Tibial nerve (tissue), 4 donors: Measurements from ENCODE around the gene SLC25A43. TPM values are rescaled to one million over a fixed set of nuclear protein-coding genes. Genes with fewer than 3 reads are reported as not detected.
A peak's percentile ranks its signal among the peaks of the same experiment; 100 is the strongest.

Source experiments
- DNase-seq, 2 donors: peaks; one replicate each; pipeline ENCODE4 v3.0.0-alpha.2; 2019; ENCODE audit warnings: low spot score in 2 of 2
- H3K27ac ChIP-seq, 4 donors: fragments of 200-600 bp; sonication (generic) in 3 of 4; one replicate each; pipeline ENCODE4 v1.5.1; 2017 to 2019; ENCODE audit warnings: mild to moderate bottlenecking in 1 of 4
- H3K27me3 ChIP-seq, 2 donors: fragments of 200-600 bp; sonication (generic) in 1 of 2; one replicate each; pipeline versions ENCODE4 v1.5.1 to v1.6.0; 2017 to 2019
- H3K36me3 ChIP-seq, 3 donors: fragments of 200-600 bp; sonication (generic); one replicate each; pipeline ENCODE4 v1.5.1; 2018 to 2019
- H3K4me1 ChIP-seq, 4 donors: fragments of 200-600 bp; sonication (generic) in 3 of 4; one replicate each; pipeline ENCODE4 v1.5.1; 2017 to 2019
- H3K4me3 ChIP-seq, 4 donors: fragments of 200-600 bp; sonication (generic) in 3 of 4; one replicate each; pipeline ENCODE4 v1.5.1; 2017 to 2019; ENCODE audit warnings: mild to moderate bottlenecking in 1 of 4, moderate library complexity in 1 of 4
- H3K9me3 ChIP-seq, 4 donors: fragments of 200-600 bp; sonication (generic) in 3 of 4; one replicate each; pipeline ENCODE4 v1.5.1; 2017 to 2019
- EP300 ChIP-seq, 2 donors: sonication (generic); formaldehyde crosslinking; IDR thresholded peaks; one replicate each; pipeline ENCODE4 v1.6.1; 2017; ENCODE audit warnings: antibody characterized with exemption in 2 of 2, mild to moderate bottlenecking in 1 of 2
- POLR2A ChIP-seq, 2 donors: fragments of 450-650 bp; IDR thresholded peaks; one replicate each; pipeline ENCODE4 v1.6.1; 2017; ENCODE audit warnings: antibody characterized with exemption in 2 of 2, mild to moderate bottlenecking in 2 of 2, moderate library complexity in 2 of 2
- WGBS, 2 donors: methylation state at CpG; one replicate each; pipeline ENCODE4 v1.1.5; 2018; 5-methylcytosine and 5-hydroxymethylcytosine counted together
- total RNA-seq, 4 donors: library from RNA; depleted of rRNA; stranded (reverse); fragments of >200 nt; gene quantifications; one replicate each; pipeline ENCODE4 v1.1.0, GENCODE V29; 2016
- TF ChIP-seq, protein P1 (sequence below), 5 experiments: fragments of 200-600 bp in 3 of 5; fragments of 450-650 bp in 2 of 5; sonication (generic) in 3 of 5; IDR thresholded peaks; one replicate each; pipeline ENCODE4 v1.5.1; 2016 to 2019; ENCODE audit warnings: antibody characterized with exemption in 5 of 5, mild to moderate bottlenecking in 3 of 5, moderate library complexity in 2 of 5

Gene SLC25A43
- total RNA-seq, 4 donors from 2014 or later: 37.8 to 46.8 (median 45.5) TPM

DNA sequence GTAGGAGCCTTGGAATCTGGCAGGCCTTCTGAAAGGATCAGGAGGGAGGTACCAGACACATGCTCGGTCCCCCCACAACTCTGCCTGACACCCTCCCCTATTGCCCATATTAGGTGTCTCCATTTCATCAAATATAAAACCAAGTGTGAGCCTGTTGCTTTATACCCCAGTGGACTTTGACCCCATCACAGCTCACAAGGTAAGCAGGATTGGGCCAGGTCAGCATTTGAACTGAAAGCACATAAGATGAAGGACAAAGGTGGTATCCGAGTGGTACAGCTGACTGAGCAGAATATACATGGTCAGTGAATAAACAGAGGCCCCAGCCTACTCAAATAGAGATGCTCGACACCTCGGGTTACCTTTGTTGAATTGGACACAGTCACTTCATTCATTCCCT, 20.0 kb downstream of the SLC25A43 start:
- H3K4me1 ChIP-seq: no peaks in the 10 kb centered on the region
- no peaks in the 10 kb centered on the region for H3K9me3 ChIP-seq
- H3K4me3 ChIP-seq: no peak overlapping the region
- 82 to 89% methylated on average over 4 of the region's 4 CpGs for WGBS, 2 donors
- no peak overlapping the region for H3K27ac ChIP-seq
- no peak for DNase-seq
- H3K27me3 ChIP-seq: no peaks in the 10 kb centered on the region
- peaks cover 0 to 3% (median 0%) of the 10 kb centered on the region in 3 donors for H3K36me3 ChIP-seq
- TF ChIP-seq, protein P1, sequence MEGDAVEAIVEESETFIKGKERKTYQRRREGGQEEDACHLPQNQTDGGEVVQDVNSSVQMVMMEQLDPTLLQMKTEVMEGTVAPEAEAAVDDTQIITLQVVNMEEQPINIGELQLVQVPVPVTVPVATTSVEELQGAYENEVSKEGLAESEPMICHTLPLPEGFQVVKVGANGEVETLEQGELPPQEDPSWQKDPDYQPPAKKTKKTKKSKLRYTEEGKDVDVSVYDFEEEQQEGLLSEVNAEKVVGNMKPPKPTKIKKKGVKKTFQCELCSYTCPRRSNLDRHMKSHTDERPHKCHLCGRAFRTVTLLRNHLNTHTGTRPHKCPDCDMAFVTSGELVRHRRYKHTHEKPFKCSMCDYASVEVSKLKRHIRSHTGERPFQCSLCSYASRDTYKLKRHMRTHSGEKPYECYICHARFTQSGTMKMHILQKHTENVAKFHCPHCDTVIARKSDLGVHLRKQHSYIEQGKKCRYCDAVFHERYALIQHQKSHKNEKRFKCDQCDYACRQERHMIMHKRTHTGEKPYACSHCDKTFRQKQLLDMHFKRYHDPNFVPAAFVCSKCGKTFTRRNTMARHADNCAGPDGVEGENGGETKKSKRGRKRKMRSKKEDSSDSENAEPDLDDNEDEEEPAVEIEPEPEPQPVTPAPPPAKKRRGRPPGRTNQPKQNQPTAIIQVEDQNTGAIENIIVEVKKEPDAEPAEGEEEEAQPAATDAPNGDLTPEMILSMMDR (IDR thresholded peaks at IDR 0.05): no peak
- TF ChIP-seq EP300 (IDR thresholded peaks at IDR 0.05) (no peak), POLR2A (IDR thresholded peaks at IDR 0.05) (no peak)

DNA sequence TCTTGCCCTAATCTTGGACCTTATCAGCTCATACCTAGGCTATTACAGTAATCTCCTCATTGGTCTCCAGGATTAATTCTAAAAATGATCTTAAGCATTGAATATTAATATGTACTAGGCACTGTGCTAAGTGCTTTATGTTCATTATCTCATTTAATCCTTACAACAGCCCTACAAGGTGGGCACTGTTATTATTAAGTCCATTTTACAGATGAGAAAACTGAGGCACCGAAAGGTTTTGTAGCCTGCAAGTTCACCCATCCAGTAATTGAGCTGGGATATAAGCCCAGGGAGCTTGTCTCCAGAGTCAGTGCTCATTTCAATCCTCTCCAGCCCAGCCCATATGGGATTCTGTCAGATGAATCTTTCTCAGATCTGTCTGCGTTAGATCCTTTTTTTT, 20.8 kb downstream of the SLC25A43 start:
- H3K36me3 ChIP-seq: peaks cover 0 to 3% (median 0%) of the 10 kb centered on the region in 3 donors
- no peak overlapping the region for H3K27ac ChIP-seq
- no peak overlapping the region for H3K4me3 ChIP-seq
- WGBS, 2 donors: 92 to 100% methylated on average over 2 of the region's 2 CpGs
- no peak for TF ChIP-seq POLR2A (IDR thresholded peaks at IDR 0.05)
- no peaks in the 10 kb centered on the region for H3K4me1 ChIP-seq
- no peak for DNase-seq
- H3K27me3 ChIP-seq: no peaks in the 10 kb centered on the region
- no peaks in the 10 kb centered on the region for H3K9me3 ChIP-seq

DNA sequence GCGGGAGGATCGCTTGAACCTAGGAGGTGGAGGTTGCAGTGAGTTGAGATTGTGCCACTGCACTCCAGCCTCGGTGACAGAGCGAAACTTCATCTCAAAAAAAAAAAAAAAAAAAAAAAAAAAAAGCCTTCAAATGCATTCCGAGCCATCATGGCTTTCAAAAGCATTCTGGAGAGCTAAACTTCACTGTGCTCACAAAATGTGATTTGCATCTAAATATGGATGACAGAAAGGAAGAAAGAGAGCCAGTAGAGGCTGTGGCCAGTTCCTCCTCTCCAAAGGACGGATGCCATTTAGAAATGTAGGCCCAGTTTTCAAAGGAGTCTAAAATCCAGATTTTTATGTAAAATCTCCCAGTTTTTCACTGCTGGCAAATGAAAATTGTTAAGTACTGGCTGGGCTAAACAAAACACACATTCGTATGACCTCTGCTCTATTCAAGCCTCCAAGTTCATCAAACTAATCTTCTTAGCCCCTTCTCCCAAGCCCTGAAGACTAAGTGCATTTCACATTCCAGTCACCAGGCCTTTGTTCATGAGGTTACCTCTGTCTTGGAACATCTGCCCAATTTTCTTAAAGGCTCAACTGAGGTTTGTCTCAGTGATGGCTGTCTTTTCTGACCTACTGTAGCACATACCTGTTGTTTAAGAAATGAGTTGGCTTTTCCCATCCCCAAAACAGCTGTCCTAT, 22.0 kb downstream of the SLC25A43 start:
- 82 to 88% methylated on average over 7 of the region's 7 CpGs for WGBS, 2 donors
- Histone ChIP-seq H3K9me3 (no peaks in the 10 kb centered on the region), H3K36me3 (peaks cover 0 to 3% (median 0%) of the 10 kb centered on the region in 3 donors), H3K4me1 (no peaks in the 10 kb centered on the region), H3K27ac (no peak overlapping the region), H3K4me3 (no peak overlapping the region), H3K27me3 (no peaks in the 10 kb centered on the region)
- TF ChIP-seq EP300 (IDR thresholded peaks at IDR 0.05) (no peak), POLR2A (IDR thresholded peaks at IDR 0.05) (no peak)
- TF ChIP-seq, protein P1 (IDR thresholded peaks at IDR 0.05): no peak
- DNase-seq: no peak

DNA sequence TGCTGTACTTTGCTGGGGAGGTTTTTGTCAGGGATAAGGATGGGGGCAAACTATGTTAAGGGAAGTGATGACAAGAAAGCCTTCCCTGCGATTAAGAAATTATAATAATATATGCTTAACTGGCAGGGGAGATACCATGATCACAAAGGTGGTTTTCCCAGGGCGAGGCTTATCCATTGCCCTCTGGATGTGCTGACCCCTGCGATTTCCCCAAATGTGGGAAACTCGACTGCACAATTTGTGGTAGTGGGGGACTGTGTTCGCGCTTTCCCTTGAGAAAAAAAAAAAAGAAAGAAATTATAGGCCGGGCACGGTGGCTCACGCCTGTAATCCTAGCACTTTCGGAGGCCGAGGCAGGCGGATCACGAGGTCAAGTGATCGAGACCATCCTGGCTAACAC, 24.5 kb downstream of the SLC25A43 start:
- Histone ChIP-seq H3K36me3 (peaks cover 0 to 5% (median 0%) of the 10 kb centered on the region in 3 donors), H3K4me3 (no peak overlapping the region), H3K27me3 (no peaks in the 10 kb centered on the region), H3K27ac (no peak overlapping the region), H3K9me3 (no peaks in the 10 kb centered on the region), H3K4me1 (peaks cover 0 to 6% (median 0%) of the 10 kb centered on the region in 4 donors)
- no peak for DNase-seq
- TF ChIP-seq, protein P1 (IDR thresholded peaks at IDR 0.05): no peak
- TF ChIP-seq EP300 (IDR thresholded peaks at IDR 0.05) (no peak), POLR2A (IDR thresholded peaks at IDR 0.05) (no peak)
- WGBS, 2 donors: 94 to 98% methylated on average over 14 of the region's 14 CpGs

DNA sequence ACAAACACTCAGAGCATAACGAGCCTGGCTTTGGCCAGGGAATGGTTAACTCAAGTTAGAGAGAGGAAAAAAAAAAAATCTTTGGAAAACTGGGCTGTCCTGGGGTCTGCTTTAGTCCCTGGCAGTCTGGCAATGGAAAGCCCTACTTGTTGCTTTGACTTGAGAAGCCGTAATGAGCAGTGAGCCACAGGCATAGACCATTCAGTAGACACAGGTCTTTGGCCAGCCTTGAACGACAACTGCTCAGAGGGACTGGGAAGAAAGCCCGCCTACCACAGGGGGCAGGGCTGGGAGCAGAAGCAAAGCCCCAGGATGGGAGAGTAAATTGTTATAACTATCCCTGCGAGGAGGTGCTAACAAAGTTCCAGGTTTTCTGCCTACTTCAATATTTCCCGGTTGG, 25.9 kb downstream of the SLC25A43 start:
- no peak overlapping the region for H3K27ac ChIP-seq
- no peaks in the 10 kb centered on the region for H3K9me3 ChIP-seq
- peaks cover 0 to 3% (median 0%) of the 10 kb centered on the region in 3 donors for H3K36me3 ChIP-seq
- H3K4me3 ChIP-seq: no peak overlapping the region
- no peak for TF ChIP-seq POLR2A (IDR thresholded peaks at IDR 0.05)
- H3K27me3 ChIP-seq: no peaks in the 10 kb centered on the region
- WGBS, 2 donors: 63 to 88% methylated on average over 6 of the region's 6 CpGs
- DNase-seq: no peak
- peaks cover 0 to 6% (median 0%) of the 10 kb centered on the region in 4 donors for H3K4me1 ChIP-seq

DNA sequence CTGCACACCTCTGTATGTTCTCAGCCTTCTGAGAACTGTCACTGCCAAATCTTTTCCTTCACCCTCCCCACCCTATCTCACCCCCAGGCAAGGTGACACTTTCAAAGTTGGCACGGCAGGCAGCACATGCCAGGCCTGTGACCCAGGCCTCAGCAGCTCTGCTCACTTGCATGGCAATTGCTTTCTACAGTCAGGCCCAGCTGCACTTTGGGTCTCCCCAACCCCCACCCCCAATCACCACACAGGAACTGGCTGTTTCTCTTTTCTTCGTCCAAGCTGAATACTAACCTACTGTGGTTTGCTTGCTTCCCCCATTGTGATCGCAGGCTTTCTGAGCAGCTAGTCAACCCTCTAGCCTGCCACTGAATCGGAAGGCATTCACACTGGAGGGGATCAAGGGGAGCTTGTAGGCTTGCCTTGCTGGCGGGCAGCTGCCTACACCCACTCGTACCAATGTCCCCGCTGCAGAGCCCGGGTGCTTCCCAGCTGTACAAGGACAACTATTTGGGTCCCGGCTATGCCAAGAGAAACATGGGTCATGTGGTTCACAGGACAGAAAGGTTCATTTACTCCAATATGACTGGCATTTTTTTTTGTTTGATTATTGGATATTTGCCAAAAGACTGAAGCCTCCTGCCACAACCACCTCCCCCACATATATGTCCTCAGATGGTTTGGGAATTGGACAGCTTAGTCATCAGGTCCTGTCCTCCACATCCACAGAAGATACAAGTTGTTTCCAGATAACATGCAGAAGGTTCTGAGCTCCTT, 28.1 kb downstream of the SLC25A43 start:
- no peaks in the 10 kb centered on the region for H3K27me3 ChIP-seq
- no peak overlapping the region for H3K4me3 ChIP-seq
- TF ChIP-seq POLR2A (IDR thresholded peaks at IDR 0.05): no peak
- no peak for TF ChIP-seq EP300 (IDR thresholded peaks at IDR 0.05)
- TF ChIP-seq, protein P1 (IDR thresholded peaks at IDR 0.05): no peak
- peak overlapping the region in 1 of 4 donors; percentile 20 for H3K27ac ChIP-seq
- DNase-seq: no peak
- H3K4me1 ChIP-seq: peaks cover 0 to 6% (median 0%) of the 10 kb centered on the region in 4 donors
- WGBS, 2 donors: 27 to 54% methylated on average over 9 of the region's 9 CpGs
- H3K9me3 ChIP-seq: no peaks in the 10 kb centered on the region
- H3K36me3 ChIP-seq: peaks cover 0 to 6% (median 0%) of the 10 kb centered on the region in 3 donors
